Spleen (tissue), 11 donors: ENCODE results near the gene WNT2. TPM values are rescaled to one million over a fixed set of nuclear protein-coding genes. Genes with fewer than 3 reads are reported as not detected.

Experiments used
- DNase-seq: peaks from one replicate; pipeline ENCODE4 v3.0.0-alpha.2; 2020
- H3K27ac ChIP-seq, 8 donors: fragments of 200-600 bp; sonication (generic) in 7 of 8; 1 replicate in 4 of 8; 2 replicates in 4 of 8; pipeline versions ENCODE4 v1.5.0 to v1.8.0; 2016 to 2021; ENCODE audit warnings: inconsistent platforms in 4 of 8, mild to moderate bottlenecking in 4 of 8, moderate library complexity in 1 of 8
- H3K27me3 ChIP-seq, 7 donors: fragments of 200-600 bp; sonication (generic) in 6 of 7; replicated peaks in 1 of 7; 1 replicate in 4 of 7; 2 replicates in 3 of 7; pipeline versions ENCODE4 v1.5.0 to v1.8.0; 2016 to 2021; ENCODE audit warnings: inconsistent platforms in 3 of 7, mild to moderate bottlenecking in 1 of 7
- H3K36me3 ChIP-seq, 6 donors: fragments of 200-600 bp; sonication (generic) in 5 of 6; 1 replicate in 4 of 6; 2 replicates in 2 of 6; pipeline versions ENCODE4 v1.5.0 to v1.8.0; 2016 to 2021; ENCODE audit warnings: inconsistent platforms in 2 of 6
- H3K4me1 ChIP-seq, 6 donors: fragments of 200-600 bp; sonication (generic) in 5 of 6; 1 replicate in 3 of 6; 2 replicates in 3 of 6; pipeline versions ENCODE4 v1.5.0 to v1.8.0; 2016 to 2021; ENCODE audit warnings: inconsistent platforms in 3 of 6
- H3K4me3 ChIP-seq, 8 donors: fragments of 200-600 bp; sonication (generic) in 7 of 8; 1 replicate in 4 of 8; 2 replicates in 4 of 8; pipeline versions ENCODE4 v1.5.0 to v1.8.0; 2016 to 2021; ENCODE audit warnings: inconsistent platforms in 4 of 8, mild to moderate bottlenecking in 4 of 8, moderate library complexity in 2 of 8
- H3K9me3 ChIP-seq, 8 donors: fragments of 200-600 bp; sonication (generic) in 7 of 8; 1 replicate in 4 of 8; 2 replicates in 4 of 8; pipeline versions ENCODE4 v1.5.0 to v1.8.0; 2016 to 2021; ENCODE audit warnings: inconsistent platforms in 4 of 8
- POLR2A ChIP-seq, 3 donors: fragments of 450-650 bp; IDR thresholded peaks; one replicate each; pipeline ENCODE4 v1.5.1; 2017; ENCODE audit warnings: antibody characterized with exemption in 3 of 3, mild to moderate bottlenecking in 1 of 3
- POLR2AphosphoS5 ChIP-seq, 3 donors: sonication (generic); formaldehyde crosslinking; IDR thresholded peaks; one replicate each; pipeline ENCODE4 v1.5.1; 2017; ENCODE audit warnings: antibody characterized with exemption in 3 of 3
- WGBS, 5 donors: extraction: QIAGEN DNeasy Blood & Tissue Kit in 3 of 5; methylation state at CpG; one replicate each; pipeline versions ENCODE4 v1.1.5 to v1.1.7; 2013 to 2018; 5-methylcytosine and 5-hydroxymethylcytosine counted together
- intact Hi-C: fragments of 100-400 bp; cut with DNase I; formaldehyde crosslinking; loops from one replicate; pipeline ENCODE4 v1.15.0; 2023; ENCODE audit warnings: low total_unique reads
- polyA plus RNA-seq, 3 donors: library from polyadenylated mRNA; stranded (reverse); fragments of 200-250 nt; gene quantifications; one replicate each; pipeline ENCODE4 v1.2.1, GENCODE V29; 2013
- total RNA-seq, 7 donors: library from RNA; depleted of rRNA in 3 of 7; stranded (reverse); fragments of >200 nt in 3 of 7; fragmentation: NEBNext Ultra II Directional in 4 of 7; extraction: Animal tissue kit (Norgen Biotek cat#: 25700) in 4 of 7; gene quantifications; one replicate each; pipeline versions ENCODE4 v1.1.0 to v1.2.1, GENCODE V29; 2016 to 2021
- TF ChIP-seq, protein P1 (sequence below), 11 experiments: fragments of 200-600 bp in 7 of 11; fragments of 450-650 bp in 4 of 11; sonication (generic) in 4 of 11; IDR thresholded peaks in 8 of 11; conservative IDR thresholded peaks in 3 of 11; 1 replicate in 7 of 11; 2 replicates in 4 of 11; pipeline versions ENCODE4 v1.4.0 to v1.8.0; 2016 to 2021; ENCODE audit warnings: antibody characterized with exemption in 11 of 11, inconsistent platforms in 4 of 11, mild to moderate bottlenecking in 1 of 11
- donor health status: healthy with polysubstance abuse.
- donor health status: DM: no; HTN: no; CAD: no; lungs with moderate emphysema.
- donor health status: DM: no; HTN: no; CAD: no.
- donor health status: Bipolar disorder and iron deficiency.
- donor health status: healthy.
- donor health status: DM: no; HTN: no; CAD: no.
- donor health status: DM: yes; HTN: yes; CAD: no.

Gene WNT2
- total and polyA plus RNA-seq, 10 donors, result 0.22 to 6.2 (median 2.1) TPM

GRCh38 chr7:117320523-117320922 is 2.3 kb downstream of the WNT2 start:
- peaks cover 0 to 54% (median 26%) of the 10 kb centered on the region in 7 donors for H3K27me3 ChIP-seq
- intact Hi-C loops, result no loop called here
- no peaks in the 10 kb centered on the region for H3K9me3 ChIP-seq
- no peaks in the 10 kb centered on the region for H3K36me3 ChIP-seq
- H3K27ac ChIP-seq, result no peak overlapping the region
- 86 to 98% (median 91%) methylated on average over 10 of the region's 10 CpGs for WGBS, 5 donors
- peaks cover 0 to 22% (median 7%) of the 10 kb centered on the region in 6 donors for H3K4me1 ChIP-seq
- no peak for TF ChIP-seq POLR2AphosphoS5 (IDR thresholded peaks at IDR 0.05)
- TF ChIP-seq, protein P1, sequence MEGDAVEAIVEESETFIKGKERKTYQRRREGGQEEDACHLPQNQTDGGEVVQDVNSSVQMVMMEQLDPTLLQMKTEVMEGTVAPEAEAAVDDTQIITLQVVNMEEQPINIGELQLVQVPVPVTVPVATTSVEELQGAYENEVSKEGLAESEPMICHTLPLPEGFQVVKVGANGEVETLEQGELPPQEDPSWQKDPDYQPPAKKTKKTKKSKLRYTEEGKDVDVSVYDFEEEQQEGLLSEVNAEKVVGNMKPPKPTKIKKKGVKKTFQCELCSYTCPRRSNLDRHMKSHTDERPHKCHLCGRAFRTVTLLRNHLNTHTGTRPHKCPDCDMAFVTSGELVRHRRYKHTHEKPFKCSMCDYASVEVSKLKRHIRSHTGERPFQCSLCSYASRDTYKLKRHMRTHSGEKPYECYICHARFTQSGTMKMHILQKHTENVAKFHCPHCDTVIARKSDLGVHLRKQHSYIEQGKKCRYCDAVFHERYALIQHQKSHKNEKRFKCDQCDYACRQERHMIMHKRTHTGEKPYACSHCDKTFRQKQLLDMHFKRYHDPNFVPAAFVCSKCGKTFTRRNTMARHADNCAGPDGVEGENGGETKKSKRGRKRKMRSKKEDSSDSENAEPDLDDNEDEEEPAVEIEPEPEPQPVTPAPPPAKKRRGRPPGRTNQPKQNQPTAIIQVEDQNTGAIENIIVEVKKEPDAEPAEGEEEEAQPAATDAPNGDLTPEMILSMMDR (IDR thresholded peaks at IDR 0.05 in 8 of 11, conservative IDR thresholded peaks at IDR 0.05 in 3 of 11), result no peak
- TF ChIP-seq POLR2A (IDR thresholded peaks at IDR 0.05), result no peak
- no peak overlapping the region for H3K4me3 ChIP-seq
- no peak for DNase-seq

DNA sequence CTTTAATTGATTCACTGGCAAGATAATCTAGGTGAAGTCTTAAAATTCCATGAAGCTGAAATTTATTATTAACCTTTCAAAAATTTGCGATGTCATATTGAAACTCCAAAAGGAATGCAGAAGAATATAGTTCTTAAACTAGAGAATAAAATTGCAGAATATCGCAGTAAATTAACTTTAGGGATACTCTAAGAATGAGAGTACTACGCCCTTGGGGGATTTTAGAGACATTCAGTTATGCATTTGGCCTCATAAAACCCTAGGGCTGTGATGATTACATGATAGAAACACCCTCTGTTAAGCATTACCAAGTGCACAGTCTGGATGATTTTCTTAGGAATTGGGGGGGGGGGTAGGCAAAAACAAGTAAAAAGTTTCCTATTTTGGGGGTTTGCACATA is 3.7 kb downstream of the WNT2 start:
- no peaks in the 10 kb centered on the region for H3K9me3 ChIP-seq
- no peaks in the 10 kb centered on the region for H3K36me3 ChIP-seq
- DNase-seq, result no peak
- H3K4me1 ChIP-seq, result peaks cover 0 to 16% (median 7%) of the 10 kb centered on the region in 6 donors
- H3K27me3 ChIP-seq, result peaks cover 0 to 41% (median 22%) of the 10 kb centered on the region in 7 donors
- H3K27ac ChIP-seq, result no peak overlapping the region
- TF ChIP-seq POLR2AphosphoS5 (IDR thresholded peaks at IDR 0.05), result no peak
- TF ChIP-seq, protein P1 (IDR thresholded peaks at IDR 0.05 in 8 of 11, conservative IDR thresholded peaks at IDR 0.05 in 3 of 11), result no peak
- H3K4me3 ChIP-seq, result no peak overlapping the region
- intact Hi-C loops, result no loop called here
- WGBS, 5 donors, result 82 to 93% (median 86%) methylated on average over 3 of the region's 3 CpGs

GRCh38 chr7:117313582-117313981 is 9.3 kb downstream of the WNT2 start:
- Histone ChIP-seq H3K27me3 (no peaks in the 10 kb centered on the region), H3K36me3 (no peaks in the 10 kb centered on the region), H3K4me3 (no peak overlapping the region), H3K9me3 (no peaks in the 10 kb centered on the region), H3K4me1 (no peaks in the 10 kb centered on the region), H3K27ac (no peak overlapping the region)
- intact Hi-C loops, result no loop called here
- DNase-seq, result no peak
- TF ChIP-seq, protein P1 (IDR thresholded peaks at IDR 0.05 in 8 of 11, conservative IDR thresholded peaks at IDR 0.05 in 3 of 11), result no peak
- TF ChIP-seq POLR2AphosphoS5 (IDR thresholded peaks at IDR 0.05), result no peak
- TF ChIP-seq POLR2A (IDR thresholded peaks at IDR 0.05), result no peak

- H3K4me1 ChIP-seq, result no peaks in the 10 kb centered on the region
- TF ChIP-seq POLR2AphosphoS5 (IDR thresholded peaks at IDR 0.05), result no peak
- no peak for TF ChIP-seq POLR2A (IDR thresholded peaks at IDR 0.05)
- TF ChIP-seq, protein P1 (IDR thresholded peaks at IDR 0.05 in 8 of 11, conservative IDR thresholded peaks at IDR 0.05 in 3 of 11), result no peak
- H3K27me3 ChIP-seq, result no peaks in the 10 kb centered on the region
- H3K9me3 ChIP-seq, result no peaks in the 10 kb centered on the region
- no peak overlapping the region for H3K27ac ChIP-seq
- intact Hi-C loops, result no loop called here
- no peak for DNase-seq
- WGBS, 5 donors, result 79 to 87% (median 81%) methylated on average over 5 of the region's 5 CpGs
- H3K36me3 ChIP-seq, result no peaks in the 10 kb centered on the region
- no peak overlapping the region for H3K4me3 ChIP-seq
These were observed 10.0 kb downstream of the WNT2 start for GRCh38 chr7:117312593-117313580.
